ENCODE results near the gene MBD3L1. TPM values are rescaled to one million over a fixed set of nuclear protein-coding genes. Genes with fewer than 3 reads are reported as not detected.

Gene MBD3L1
- total RNA-seq, 1 experiment from 2014 or later, result not detected

DNA sequence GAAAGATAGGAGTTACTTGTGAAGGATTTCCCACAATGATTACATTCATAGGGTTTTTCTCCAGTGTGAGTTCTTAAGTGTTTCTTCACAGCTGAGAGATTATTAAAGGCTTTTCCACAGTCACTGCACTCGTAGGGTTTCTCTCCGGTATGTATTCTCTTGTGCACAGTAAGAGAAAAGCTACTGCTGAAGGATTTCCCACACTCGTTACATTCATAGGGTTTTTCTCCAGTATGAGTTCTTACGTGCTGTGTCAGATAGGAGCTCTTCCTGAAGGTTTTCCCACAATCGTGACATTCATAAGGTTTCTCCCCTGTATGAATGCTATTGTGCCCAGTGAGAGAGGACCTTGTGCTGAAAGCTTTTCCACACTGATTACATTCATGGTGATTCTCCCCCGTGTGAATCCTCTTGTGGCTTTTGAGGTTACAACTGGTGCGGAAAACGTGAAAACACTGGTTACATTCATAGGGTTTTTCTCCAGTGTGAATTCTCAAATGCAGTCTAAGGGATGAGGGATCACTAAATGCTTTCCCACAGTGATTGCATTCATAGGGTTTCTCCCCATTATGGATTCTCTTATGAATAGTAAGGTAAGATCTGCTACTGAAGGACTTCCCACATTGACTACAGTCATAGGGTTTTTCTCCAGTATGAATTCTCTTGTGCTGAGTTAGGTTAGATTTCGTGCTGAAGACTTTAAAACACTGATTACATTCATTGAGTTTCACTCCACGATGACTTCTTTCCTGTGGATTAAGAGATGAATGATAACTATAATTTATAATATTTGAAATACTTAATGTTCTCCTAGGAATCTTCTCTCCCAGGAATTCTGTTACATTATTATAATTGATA is 20.6 kb upstream of the MBD3L1 start:
- TF ChIP-seq, protein P1, sequence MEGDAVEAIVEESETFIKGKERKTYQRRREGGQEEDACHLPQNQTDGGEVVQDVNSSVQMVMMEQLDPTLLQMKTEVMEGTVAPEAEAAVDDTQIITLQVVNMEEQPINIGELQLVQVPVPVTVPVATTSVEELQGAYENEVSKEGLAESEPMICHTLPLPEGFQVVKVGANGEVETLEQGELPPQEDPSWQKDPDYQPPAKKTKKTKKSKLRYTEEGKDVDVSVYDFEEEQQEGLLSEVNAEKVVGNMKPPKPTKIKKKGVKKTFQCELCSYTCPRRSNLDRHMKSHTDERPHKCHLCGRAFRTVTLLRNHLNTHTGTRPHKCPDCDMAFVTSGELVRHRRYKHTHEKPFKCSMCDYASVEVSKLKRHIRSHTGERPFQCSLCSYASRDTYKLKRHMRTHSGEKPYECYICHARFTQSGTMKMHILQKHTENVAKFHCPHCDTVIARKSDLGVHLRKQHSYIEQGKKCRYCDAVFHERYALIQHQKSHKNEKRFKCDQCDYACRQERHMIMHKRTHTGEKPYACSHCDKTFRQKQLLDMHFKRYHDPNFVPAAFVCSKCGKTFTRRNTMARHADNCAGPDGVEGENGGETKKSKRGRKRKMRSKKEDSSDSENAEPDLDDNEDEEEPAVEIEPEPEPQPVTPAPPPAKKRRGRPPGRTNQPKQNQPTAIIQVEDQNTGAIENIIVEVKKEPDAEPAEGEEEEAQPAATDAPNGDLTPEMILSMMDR (IDR thresholded peaks at IDR 0.05; ENCODE audit: unreplicated experiment), result no peak
- peaks cover 17% of the 10 kb centered on the region for H3K9me3 Mint-ChIP-seq (ENCODE audit: low read depth, unreplicated experiment)
- H3K36me3 Mint-ChIP-seq (ENCODE audit: insufficient read depth, unreplicated experiment), result peaks cover 5% of the 10 kb centered on the region
- no peaks in the 10 kb centered on the region for H3K27me3 Mint-ChIP-seq (ENCODE audit: unreplicated experiment)
- BruUV-seq (replicated peaks), result no TSS peak
- CTCF ChIA-PET, result no interaction called here
- intact Hi-C loops (cut with micrococcal nuclease; ENCODE audit: unreplicated experiment), result no loop called here
- no peak for DNase-seq
- no peak overlapping the region for H3K4me3 Mint-ChIP-seq (ENCODE audit: low read depth, unreplicated experiment)
- no peak overlapping the region for H3K27ac Mint-ChIP-seq (ENCODE audit: unreplicated experiment)
- no peaks in the 10 kb centered on the region for H3K4me1 Mint-ChIP-seq (ENCODE audit: low read depth, unreplicated experiment)

DNA sequence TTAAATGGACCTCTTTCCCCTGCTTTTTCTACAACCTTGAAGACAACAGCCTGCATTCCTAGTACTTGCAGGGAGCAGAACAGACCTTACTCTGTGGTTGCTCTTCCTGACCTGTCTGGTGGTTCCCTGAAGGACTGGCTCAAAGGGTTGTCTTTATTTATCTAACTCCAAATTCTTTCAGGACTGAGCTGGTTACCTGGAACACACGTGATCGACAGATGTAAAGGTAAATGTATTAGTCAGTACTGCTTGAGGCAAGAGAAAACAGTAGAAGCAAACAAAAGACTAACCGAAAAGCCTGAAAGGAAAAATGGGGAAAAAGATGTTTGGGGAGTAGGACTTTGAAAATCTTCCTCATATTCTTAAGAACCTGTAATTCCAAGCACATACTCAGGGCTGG is 18.0 kb upstream of the MBD3L1 start:
- Mint-ChIP-seq H3K27me3 (ENCODE audit: unreplicated experiment) (no peaks in the 10 kb centered on the region), H3K4me3 (ENCODE audit: low read depth, unreplicated experiment) (no peak overlapping the region), H3K9me3 (ENCODE audit: low read depth, unreplicated experiment) (peaks cover 10% of the 10 kb centered on the region), H3K4me1 (ENCODE audit: low read depth, unreplicated experiment) (no peaks in the 10 kb centered on the region), H3K27ac (ENCODE audit: unreplicated experiment) (no peak overlapping the region), H3K36me3 (ENCODE audit: insufficient read depth, unreplicated experiment) (peaks cover 10% of the 10 kb centered on the region)
- no peak for DNase-seq
- BruUV-seq (replicated peaks), result no TSS peak
- TF ChIP-seq, protein P1 (IDR thresholded peaks at IDR 0.05; ENCODE audit: unreplicated experiment), result no peak
- CTCF ChIA-PET, result no interaction called here
- intact Hi-C loops (cut with micrococcal nuclease; ENCODE audit: unreplicated experiment), result no loop called here

DNA sequence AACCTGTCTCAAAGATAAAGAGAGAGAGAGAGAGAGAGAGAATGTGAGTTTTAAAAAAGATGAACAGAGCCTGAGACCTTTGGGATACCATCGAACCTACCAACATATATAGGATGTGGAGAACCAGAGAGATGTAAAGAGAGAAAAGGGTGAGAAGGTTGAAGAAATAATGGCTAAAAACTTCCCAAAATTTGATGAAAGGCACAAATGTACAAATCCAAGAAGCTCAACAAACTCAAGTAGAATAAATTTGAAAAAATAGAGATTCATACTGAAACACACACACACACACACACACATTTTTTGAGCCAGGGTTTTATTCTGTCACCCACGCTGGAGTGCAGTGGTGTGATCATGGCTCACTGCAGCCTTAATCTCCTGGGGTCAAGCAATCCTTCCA is 16.4 kb upstream of the MBD3L1 start:
- no peak for DNase-seq
- CTCF ChIA-PET, result no interaction called here
- intact Hi-C loops (cut with micrococcal nuclease; ENCODE audit: unreplicated experiment), result no loop called here
- H3K36me3 Mint-ChIP-seq (ENCODE audit: insufficient read depth, unreplicated experiment), result peaks cover 14% of the 10 kb centered on the region
- no peak overlapping the region for H3K27ac Mint-ChIP-seq (ENCODE audit: unreplicated experiment)
- no TSS peak for BruUV-seq (replicated peaks)
- H3K27me3 Mint-ChIP-seq (ENCODE audit: unreplicated experiment), result no peaks in the 10 kb centered on the region
- peaks cover 13% of the 10 kb centered on the region for H3K9me3 Mint-ChIP-seq (ENCODE audit: low read depth, unreplicated experiment)
- TF ChIP-seq, protein P1 (IDR thresholded peaks at IDR 0.05; ENCODE audit: unreplicated experiment), result no peak
- H3K4me1 Mint-ChIP-seq (ENCODE audit: low read depth, unreplicated experiment), result no peaks in the 10 kb centered on the region
- H3K4me3 Mint-ChIP-seq (ENCODE audit: low read depth, unreplicated experiment), result no peak overlapping the region

DNA sequence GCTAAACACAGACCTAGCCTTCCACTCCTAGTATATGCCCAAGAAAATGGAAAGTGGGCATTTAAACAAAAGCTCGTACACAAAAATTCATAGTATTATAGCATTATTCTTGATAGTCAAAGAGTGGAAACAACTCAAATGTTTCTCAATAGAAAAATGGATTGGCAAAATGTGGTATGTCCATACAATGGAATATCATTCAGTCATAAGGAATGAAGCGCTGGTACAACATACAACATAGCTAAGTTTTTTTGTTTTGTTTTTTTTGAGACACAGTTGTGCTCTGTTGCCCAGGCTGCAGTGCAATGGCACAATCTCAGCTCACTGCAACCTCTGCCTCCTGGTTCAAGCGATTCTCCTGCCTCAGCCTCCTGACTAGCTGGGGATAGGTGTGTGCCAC is 11.9 kb upstream of the MBD3L1 start:
- H3K4me3 Mint-ChIP-seq (ENCODE audit: low read depth, unreplicated experiment), result no peak overlapping the region

More for the DNA sequence above, 11.9 kb upstream of the MBD3L1 start:
- Mint-ChIP-seq H3K9me3 (ENCODE audit: low read depth, unreplicated experiment) (peaks cover 13% of the 10 kb centered on the region), H3K4me1 (ENCODE audit: low read depth, unreplicated experiment) (no peaks in the 10 kb centered on the region), H3K27me3 (ENCODE audit: unreplicated experiment) (no peaks in the 10 kb centered on the region), H3K36me3 (ENCODE audit: insufficient read depth, unreplicated experiment) (peaks cover 28% of the 10 kb centered on the region), H3K27ac (ENCODE audit: unreplicated experiment) (no peak overlapping the region)
- TF ChIP-seq, protein P1 (IDR thresholded peaks at IDR 0.05; ENCODE audit: unreplicated experiment), result no peak
- BruUV-seq (replicated peaks), result no TSS peak
- CTCF ChIA-PET, result no interaction called here
- intact Hi-C loops (cut with micrococcal nuclease; ENCODE audit: unreplicated experiment), result no loop called here
- no peak for DNase-seq
